GM06990 (cell line): ENCODE results near the gene DIP2B.

Source experiments
- DNase-seq: peaks from one replicate; pipeline ENCODE4 v3.0.0-alpha.2; 2011; ENCODE audit not compliant: insufficient read length; ENCODE audit errors: extremely low read depth
- H3K27me3 ChIP-seq: replicated peaks from 2 replicates; pipeline ENCODE4 v1.6.0; 2011; ENCODE audit warnings: low read length; ENCODE audit not compliant: control insufficient read depth, insufficient read depth
- H3K36me3 ChIP-seq: 2 replicates; pipeline ENCODE4 v1.5.1; 2011; ENCODE audit warnings: low read length; ENCODE audit not compliant: control insufficient read depth, insufficient read depth
- H3K4me3 ChIP-seq: replicated peaks from 2 replicates; pipeline ENCODE4 v1.5.1; 2011; ENCODE audit warnings: low read depth, mild to moderate bottlenecking, control low read depth, low read length
- TF ChIP-seq, protein P1 (sequence below): IDR thresholded peaks from 2 replicates; pipeline ENCODE4 v1.5.1; 2011; ENCODE audit warnings: low read length, control low read depth, mild to moderate bottlenecking, inconsistent platforms; ENCODE audit not compliant: insufficient read depth, poor library complexity, severe bottlenecking

DIP2B gene

DNA sequence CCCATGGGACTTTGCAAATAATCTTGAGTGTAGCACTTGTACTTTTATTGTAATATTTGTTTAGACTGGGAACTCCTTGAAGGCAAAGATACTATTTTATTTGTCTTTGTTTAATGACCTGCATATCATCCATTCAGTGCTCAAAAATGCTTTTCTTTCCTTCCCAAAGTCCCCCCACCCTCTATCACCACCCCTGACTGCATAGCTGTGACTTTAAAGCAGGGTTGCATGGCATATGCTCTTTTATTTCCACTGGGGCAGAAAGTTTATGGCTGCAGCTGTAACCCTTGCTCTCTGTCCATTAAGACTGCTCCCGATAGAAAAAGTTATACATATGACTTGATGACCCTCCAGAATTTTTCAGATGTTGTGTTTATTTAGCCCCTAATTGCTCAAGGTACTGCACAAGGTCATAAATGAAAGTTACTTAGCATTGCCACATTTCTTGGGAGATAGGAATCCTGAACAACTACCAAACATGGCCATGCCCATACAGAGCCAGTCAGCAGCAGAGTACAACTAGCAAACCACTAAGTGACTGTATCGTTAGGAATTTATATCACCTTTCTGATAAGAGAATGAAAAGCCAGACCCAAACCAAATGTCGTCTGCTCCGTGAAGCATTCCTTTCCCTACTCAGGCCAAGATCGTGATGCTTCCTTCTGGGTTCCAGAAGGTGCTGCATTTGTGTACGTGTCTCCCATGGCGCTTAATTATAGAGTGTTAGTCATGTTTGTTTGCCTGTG, 114.3 kb downstream of the DIP2B start:
- H3K4me3 ChIP-seq = no peak overlapping the region
- TF ChIP-seq, protein P1, sequence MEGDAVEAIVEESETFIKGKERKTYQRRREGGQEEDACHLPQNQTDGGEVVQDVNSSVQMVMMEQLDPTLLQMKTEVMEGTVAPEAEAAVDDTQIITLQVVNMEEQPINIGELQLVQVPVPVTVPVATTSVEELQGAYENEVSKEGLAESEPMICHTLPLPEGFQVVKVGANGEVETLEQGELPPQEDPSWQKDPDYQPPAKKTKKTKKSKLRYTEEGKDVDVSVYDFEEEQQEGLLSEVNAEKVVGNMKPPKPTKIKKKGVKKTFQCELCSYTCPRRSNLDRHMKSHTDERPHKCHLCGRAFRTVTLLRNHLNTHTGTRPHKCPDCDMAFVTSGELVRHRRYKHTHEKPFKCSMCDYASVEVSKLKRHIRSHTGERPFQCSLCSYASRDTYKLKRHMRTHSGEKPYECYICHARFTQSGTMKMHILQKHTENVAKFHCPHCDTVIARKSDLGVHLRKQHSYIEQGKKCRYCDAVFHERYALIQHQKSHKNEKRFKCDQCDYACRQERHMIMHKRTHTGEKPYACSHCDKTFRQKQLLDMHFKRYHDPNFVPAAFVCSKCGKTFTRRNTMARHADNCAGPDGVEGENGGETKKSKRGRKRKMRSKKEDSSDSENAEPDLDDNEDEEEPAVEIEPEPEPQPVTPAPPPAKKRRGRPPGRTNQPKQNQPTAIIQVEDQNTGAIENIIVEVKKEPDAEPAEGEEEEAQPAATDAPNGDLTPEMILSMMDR = no peak
- H3K36me3 ChIP-seq = no peaks in the 10 kb centered on the region; the same call in none of the 2 replicates
- no peaks in the 10 kb centered on the region for H3K27me3 ChIP-seq
- no peak for DNase-seq

DNA sequence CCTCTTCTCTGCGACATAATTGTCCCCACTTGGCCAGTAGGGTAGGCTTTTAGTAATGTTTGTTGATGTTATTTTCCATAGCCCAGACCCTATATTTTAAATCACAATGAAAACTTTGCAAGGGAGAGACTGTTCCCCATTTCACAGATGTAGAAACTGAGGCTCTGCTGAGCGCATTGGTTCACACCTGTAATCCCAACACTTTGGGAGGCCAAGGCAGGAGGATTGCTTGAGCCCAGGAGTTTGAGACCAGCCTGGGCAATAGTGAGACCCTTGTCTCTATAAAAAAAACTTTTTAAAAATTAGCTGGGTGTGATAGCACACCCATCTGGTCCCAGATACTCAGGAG, 114.8 kb downstream of the DIP2B start:
- Histone ChIP-seq H3K4me3 (no peak overlapping the region), H3K36me3 (no peaks in the 10 kb centered on the region; the same call in none of the 2 replicates)
- TF ChIP-seq, protein P1 = no peak

DNA sequence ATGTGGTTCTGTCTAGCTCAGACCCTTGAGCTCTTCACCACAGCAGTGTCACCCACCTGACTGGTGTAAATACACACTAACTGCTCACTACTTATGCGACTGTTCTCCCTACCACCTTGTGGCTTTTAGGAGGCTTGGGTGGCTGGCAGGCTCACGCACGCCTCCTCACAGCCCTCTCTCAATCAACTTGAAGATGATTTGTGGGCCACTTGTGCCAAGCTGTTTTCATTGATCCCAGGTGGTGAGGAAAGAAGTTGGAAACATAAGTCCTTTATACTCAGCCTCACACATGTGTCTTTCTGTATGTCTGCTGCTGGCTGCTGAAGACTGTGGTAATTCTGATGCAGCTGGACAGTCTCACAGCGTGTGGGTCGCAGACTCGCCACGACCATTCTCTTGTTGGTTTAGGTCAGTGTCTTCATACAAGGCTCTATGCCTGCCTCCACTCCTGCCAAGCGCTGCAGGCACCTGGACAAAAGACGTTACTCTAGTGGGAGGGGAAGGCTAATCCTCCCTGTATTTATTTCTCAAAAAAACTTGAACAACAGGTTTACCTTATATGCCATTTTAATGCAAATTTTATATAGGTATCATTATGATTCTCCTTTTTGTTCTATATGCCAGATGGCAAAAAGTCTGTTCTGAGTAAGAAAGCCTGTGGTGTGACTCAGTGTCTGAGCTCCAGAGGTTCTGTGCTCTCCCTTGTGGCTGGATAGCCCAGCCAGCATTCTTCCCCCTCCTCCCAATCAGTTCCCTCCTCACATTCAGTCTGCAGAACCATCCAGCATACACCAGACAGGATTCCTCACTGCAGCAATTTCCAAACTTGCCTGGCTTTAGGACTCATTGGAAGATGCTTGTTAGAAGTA, 115.6 kb downstream of the DIP2B start:
- peak; percentile 17 for DNase-seq
- TF ChIP-seq, protein P1 = no peak
- no peak overlapping the region for H3K4me3 ChIP-seq
- H3K27me3 ChIP-seq = no peaks in the 10 kb centered on the region
- H3K36me3 ChIP-seq = no peaks in the 10 kb centered on the region; the same call in none of the 2 replicates

More for the DNA sequence above, 114.8 kb downstream of the DIP2B start:
- DNase-seq = no peak
- no peaks in the 10 kb centered on the region for H3K27me3 ChIP-seq

DNA sequence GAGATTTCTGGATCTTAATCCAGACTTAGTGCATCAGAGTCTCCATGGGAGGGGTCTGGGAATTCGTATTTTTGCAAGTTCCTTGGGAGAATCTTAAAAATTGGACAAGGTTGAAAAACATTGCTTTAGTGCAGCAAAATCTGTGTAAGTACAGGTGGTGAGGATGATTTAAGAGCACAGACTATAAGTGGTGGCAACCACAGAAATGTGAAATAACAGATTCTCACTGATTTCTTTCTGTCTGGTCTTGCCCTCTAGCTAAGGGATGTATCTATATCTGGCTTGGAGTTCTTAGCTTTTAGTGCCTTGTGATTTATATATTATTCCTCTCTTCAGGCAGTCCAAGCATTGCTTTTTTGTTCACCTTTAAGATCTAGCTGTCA, 116.2 kb downstream of the DIP2B start:
- Histone ChIP-seq H3K4me3 (no peak overlapping the region), H3K27me3 (no peaks in the 10 kb centered on the region), H3K36me3 (no peaks in the 10 kb centered on the region; the same call in none of the 2 replicates)
- TF ChIP-seq, protein P1 = no peak
- no peak for DNase-seq

DNA sequence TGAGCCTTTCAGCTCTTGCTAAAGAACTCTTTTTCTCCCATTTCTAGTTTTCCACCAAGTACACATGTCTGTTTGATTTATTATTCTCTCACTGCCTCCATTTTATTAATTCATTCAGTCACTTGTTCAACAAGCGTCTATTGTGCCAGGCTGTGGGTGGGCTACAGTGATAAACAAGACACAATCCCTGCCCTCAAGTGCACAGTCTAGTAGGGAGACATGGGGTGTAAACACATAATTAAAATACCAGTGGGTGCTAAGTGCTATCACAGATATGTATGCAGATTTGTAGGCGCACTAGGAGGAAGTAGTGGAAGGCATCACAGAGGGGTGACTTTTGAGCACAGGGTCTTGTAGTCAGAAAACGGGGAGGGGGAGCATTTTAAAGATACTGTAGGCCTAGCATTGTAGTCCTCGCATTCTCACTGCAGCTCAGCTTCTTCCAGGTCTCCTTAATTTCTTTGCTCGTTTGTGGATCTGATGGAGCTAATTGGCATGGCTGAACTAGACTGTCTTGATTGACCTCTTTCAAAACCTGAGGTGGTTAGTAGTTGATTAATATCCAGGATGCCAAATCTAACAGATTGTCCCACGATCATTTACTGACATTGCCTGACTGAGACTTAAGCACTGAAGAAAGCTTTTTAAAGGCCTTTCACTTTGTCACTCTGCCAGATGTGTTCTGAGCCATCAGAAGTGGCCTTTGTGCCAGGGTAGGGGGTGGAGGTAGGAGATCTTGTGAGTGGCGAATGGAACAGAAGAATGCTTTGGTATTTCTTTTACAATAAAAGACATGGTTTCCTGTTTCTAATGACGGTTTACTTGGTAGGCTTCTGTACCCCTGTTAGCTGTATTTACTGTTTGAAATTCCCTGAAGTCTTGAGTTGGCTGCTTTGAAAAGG, 116.9 kb downstream of the DIP2B start:
- TF ChIP-seq, protein P1 = no peak
- no peak for DNase-seq
- Histone ChIP-seq H3K4me3 (no peak overlapping the region), H3K27me3 (no peaks in the 10 kb centered on the region), H3K36me3 (no peaks in the 10 kb centered on the region; the same call in none of the 2 replicates)
